ENCODE measurements around the gene MAP10.

DNA sequence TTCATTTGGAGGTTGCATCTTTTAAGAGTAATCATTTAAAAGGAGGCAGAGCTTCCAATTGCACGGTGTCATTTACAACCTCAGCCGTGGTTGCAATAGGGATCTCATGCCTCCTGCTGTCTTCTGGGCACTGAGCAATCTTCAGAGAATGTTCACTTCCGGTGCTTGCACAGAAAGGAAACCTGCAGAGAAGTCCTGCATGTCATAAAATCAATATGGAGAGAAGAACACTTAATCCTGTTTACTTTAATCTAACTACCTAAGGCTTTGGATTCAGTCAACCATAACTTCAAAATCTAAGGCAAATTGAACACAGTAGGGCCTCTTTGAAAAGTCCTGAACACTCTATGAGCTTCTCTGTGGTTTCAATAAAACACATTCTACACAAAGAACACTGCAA lies 11.3 kb upstream of the MAP10 start:
- TF ChIP-seq, protein P1, sequence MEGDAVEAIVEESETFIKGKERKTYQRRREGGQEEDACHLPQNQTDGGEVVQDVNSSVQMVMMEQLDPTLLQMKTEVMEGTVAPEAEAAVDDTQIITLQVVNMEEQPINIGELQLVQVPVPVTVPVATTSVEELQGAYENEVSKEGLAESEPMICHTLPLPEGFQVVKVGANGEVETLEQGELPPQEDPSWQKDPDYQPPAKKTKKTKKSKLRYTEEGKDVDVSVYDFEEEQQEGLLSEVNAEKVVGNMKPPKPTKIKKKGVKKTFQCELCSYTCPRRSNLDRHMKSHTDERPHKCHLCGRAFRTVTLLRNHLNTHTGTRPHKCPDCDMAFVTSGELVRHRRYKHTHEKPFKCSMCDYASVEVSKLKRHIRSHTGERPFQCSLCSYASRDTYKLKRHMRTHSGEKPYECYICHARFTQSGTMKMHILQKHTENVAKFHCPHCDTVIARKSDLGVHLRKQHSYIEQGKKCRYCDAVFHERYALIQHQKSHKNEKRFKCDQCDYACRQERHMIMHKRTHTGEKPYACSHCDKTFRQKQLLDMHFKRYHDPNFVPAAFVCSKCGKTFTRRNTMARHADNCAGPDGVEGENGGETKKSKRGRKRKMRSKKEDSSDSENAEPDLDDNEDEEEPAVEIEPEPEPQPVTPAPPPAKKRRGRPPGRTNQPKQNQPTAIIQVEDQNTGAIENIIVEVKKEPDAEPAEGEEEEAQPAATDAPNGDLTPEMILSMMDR (IDR thresholded peaks at IDR 0.05): peak; percentile 22 to 50 (median 27)
- TF ChIP-seq EP300 (IDR thresholded peaks at IDR 0.05) (no peak), POLR2A (IDR thresholded peaks at IDR 0.05; ENCODE audit: low read depth) (no peak), POLR2AphosphoS5 (IDR thresholded peaks at IDR 0.05) (no peak)

Data from esophagus muscularis mucosa (tissue), 4 donors.